GM19324 (cell line): Measurements from ENCODE around the gene KRT32.

Experiments used
- ATAC-seq: cut with Tn5 transposase; IDR thresholded peaks from one replicate; pipeline ENCODE4 v1.9.1; 2021; ENCODE audit warnings: mild to moderate bottlenecking, moderate library complexity; ENCODE audit not compliant: unreplicated experiment, low FRiP score

KRT32 gene

DNA sequence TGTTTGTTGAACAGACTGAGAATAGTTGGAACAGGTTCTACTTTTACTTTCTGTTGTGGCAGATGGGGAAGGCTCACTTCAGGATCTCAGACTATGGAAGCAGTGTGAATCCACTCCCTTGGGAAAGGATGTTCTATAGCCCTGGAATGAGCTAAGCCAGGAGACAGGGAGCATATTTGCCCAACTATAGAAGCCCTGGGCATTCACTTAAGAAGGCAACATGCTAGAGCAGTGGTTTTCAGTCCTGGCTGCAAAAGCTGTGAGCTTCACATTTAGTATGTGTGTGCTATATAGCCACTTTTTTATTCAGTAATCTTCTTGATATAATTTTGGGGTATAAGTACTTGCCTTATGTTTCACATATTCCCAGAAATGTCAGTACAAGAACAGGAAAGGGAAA lies 1.2 kb upstream of the KRT32 start:
- no peak for ATAC-seq

DNA sequence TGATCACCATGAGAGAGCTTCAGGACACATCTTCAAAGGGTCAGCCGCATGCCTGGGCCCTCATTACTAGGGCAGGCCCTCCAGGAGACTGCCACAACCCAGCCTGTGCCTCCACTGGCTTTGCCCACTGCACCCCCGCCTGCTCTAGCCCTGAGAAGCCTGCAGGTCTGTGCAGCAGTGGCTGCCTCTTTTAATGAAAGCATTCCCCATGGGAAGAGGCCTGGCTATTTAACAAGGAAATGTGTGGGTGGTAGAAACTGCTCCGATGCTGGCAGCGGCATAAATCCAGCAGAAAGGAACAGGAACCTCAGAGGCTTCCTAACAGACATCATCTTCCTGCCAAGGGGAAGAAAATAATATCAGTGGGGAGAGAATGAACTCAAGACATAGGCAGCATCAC lies 375 bp upstream of the KRT32 start:
- ATAC-seq = no peak

DNA sequence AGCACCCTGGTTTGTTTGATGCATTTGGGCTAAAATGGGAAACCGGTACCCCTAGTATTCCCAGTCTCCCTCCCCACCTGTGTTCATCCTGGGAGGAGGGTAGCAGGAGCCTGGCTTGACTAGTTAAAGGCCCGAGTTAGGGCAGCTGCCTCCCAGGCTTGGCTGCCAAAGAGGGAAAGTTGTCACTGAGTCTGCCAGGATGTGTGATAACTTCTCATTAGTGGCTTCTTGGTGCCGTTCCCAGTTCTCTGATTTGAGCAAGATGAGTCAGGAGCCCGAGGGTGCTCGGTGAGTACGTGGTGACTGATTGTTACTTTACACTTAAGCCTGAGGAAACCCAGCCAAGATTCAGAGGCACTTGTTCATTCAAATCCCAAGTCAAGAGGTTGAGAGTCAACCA lies 2.5 kb downstream of the KRT32 start:
- ATAC-seq = no peak

DNA sequence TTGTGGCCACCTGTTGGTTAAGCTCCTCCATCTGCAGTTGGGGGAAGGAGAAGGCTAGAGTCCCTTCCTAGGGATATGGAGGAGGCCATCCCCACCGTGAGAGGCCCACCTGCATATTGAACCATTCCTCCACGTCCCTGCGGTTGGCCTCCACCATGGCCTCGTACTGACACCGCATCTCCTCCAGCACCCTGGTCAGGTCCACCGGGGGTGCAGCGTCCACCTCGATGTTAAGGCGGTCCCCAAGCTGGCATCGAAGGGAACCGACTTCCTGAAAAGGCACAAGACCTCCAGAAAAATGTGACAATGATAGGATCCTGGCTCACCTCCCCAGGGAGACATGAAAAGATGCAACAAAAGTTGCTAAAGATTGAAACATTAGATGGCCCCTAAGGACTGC lies 3.0 kb downstream of the KRT32 start:
- no peak for ATAC-seq

DNA sequence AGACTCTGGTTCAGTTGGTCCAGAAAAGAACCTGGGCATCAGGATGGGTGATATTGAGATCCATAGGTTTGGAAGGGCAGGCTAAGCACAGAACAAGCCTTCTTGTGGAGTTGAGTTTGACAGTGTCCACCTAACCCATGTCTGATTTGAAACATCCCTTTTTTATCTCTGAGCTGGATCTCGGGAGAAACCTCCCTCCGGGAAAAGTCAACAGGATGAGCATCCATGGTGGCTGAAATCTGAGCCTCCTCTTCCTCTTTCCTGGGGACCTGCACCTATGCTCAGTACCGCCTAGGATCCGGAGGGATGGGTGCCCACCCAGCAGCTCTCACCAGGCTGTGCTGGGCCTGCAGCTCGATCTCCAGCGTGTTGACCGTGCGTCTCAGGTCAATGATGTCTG lies 3.4 kb downstream of the KRT32 start:
- no peak for ATAC-seq

DNA sequence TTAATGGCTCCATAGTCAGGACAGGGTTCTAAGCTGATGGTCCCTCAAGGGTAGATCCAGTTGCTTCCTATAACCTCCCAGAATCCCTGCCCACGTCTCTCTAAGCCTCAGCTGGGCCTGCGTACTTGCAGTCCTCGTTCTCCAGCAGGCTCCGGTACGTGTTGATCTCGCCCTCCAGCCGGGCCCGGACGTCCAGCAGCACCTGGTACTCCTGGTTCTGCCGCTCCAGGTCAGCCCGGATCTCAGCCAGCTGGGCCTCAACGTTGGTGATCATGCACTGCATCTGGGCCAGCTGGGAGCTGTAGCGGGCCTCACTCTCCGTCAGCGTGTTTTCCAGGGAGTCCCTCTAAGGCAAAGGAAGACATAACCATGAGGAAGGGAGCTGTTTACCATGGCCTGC lies 4.5 kb downstream of the KRT32 start:
- no peak for ATAC-seq

DNA sequence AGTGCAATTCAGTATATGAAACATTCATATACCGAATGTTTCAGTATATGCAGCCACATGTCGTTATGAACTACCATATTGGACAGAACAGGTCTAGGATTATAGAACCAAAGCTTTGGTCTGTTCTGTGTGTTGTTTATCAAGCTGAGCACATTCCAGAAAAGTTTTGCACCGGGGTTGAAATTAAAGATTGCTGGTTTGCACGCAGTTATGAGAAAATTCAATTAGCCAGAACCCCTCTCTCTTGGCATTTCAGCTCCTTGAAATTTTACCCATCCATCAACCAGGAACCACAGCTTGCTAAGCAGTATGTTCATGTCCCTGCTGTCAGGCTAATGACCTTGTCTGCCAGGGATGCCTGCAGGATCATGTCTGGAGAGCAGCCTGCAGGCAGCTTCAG lies 9.5 kb downstream of the KRT32 start:
- ATAC-seq = no peak

DNA sequence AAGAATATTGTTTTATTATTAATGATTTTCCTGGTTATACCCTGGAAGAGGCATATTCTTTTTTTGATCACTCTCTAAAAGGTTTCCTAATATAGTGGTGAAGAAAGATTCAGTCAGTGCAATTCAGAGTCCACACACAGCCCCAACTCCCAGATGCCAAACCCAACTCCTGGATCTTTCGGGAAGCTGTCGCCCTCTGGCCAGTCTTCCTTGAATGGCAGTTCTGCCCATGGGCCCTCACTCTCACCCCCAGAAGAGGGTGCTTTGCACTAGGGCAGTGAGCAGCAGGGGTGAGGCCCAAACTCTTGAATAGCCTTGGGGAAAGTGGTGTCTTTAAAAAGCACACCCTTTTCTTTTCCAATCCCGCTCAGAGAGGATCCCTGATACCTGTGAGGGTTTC lies 11.0 kb downstream of the KRT32 start:
- no peak for ATAC-seq

DNA sequence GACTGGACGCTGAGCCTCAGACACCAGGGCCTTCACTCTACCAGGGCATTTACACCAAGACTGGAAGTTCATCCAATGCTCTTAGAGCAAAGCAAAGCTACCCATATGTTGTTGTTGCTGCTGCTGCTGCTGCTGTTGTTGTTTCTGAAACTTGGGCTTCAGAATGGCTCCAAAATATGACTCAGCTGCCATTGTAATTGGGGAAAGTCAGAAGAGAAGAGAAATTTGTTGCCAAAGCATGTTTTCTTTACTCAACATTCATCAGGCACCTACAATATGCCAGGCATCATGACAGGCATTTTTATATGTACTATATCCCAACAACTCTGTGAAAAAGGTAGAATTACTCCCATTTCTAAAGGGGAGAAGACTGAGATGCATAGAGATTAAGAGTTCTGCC lies 11.9 kb downstream of the KRT32 start:
- no peak for ATAC-seq

DNA sequence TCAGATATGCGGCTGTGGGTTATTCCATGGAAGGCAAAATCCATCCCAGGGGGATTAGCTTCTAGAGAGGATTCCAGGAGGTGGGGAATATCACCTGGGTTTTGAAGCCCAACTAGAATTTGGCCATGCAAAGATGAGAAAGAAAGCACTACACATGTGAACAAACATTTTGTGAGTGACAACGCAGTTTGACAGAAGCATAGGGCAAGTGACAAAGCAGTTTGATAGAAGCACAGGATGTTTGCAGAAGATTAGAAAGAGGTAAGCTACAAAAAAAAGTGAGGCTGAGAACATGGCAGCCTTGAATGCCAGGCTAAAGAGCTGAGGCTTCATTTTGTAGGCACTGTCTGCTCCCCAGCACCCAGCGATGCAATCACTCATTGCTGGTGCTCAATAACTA lies 14.1 kb downstream of the KRT32 start:
- no peak for ATAC-seq

DNA sequence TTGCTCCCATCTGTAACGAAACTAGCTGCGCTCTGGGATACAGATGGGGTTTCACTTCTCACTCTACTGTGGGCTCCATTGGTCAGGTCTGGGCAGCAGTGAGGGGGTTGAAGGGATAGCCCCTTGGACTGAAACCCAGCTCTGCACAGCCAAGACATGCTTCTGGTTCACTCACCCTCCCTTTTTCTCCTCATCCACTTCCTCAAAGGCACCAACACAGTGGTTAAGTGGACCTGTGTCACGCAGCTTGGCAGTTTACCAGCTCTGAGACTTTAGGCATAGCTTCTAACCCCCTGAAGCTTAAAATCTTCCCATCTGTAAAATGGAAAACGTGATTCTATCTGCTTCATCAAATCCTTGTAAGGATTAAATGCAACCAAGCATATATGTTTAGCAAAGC lies 14.9 kb downstream of the KRT32 start:
- no peak for ATAC-seq

DNA sequence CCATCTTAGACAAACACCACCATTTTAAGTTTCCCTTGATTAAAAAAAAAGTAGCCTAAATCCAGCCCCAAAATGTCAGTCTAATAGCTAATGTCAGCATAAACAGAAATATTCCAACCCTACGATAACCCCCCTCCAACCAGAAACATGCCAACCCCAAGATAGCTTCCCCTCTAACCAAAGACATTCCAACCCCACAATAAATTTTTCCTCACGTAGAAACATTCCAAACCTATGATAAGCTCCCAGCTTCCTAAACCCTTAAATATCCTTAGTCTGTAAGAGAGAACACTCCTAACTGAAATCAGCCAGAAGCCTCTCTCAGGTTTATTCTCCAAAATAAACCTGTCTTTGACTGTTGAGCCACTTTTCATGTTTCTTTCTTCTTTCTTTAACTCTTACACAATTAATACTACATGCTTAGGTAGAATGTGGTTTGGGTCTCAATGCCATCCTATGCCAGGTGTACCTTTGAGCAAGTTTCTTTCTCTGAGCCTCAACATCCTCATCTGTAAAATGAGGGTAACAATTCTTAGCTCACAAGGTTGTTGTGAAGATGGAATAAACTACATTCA lies 15.9 kb downstream of the KRT32 start:
- ATAC-seq = no peak

DNA sequence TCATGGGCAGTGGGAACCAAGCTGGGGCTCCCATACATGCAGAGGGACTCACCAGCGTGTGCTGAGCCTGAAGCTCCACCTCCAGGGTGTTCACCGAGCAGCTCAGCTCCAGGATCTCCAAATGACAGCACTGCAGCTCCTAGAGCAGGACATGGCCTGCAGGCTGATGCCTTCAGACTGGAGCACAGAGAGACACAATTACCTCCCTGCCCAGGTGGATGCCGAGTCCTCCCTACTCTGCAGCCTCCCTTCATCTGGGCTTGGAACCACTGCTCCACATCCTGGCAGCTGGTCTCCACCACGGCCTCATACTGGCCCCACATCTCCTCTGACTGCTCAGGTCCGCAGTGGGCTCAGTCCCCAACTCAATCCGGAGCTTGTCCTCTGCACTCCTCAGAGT lies 18.2 kb downstream of the KRT32 start:
- no peak for ATAC-seq

DNA sequence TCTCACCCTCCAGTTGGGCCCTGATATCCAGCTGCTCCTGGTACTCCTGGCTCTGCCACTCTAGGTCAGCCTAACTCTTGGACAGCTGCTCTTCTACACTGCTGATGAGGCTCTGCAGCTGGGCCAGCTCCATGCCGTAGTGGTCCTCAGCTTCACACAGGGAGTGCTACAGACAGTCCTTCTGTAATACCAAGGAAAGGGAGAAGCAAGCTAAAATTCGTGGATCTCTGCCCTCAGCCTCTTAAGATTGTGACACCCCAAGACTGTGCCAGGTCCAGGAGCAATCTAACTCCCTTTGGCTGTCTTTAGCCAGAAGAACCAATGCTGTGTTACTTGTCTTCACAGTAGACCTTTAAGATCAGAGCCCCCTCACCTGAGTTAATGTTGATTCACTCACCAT lies 18.7 kb downstream of the KRT32 start:
- no peak for ATAC-seq

DNA sequence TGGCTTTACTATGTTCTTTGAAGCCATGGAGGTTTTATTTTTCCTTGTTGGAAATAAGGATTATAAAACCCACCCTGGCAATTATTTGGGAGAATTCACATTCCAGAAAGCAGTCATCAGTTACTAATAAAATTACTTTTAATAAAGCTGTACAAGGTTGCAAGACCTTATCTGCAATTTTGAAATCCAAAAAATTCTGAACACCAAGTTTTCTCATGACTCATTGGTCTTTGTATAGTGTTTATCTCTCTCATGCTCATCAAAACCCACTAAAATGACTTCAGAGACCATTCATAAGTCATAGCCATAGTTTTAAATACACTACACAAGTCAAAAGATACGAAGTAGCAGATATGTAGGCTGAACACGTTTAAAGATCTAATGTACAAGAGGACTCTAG lies 20.4 kb downstream of the KRT32 start:
- no peak for ATAC-seq

DNA sequence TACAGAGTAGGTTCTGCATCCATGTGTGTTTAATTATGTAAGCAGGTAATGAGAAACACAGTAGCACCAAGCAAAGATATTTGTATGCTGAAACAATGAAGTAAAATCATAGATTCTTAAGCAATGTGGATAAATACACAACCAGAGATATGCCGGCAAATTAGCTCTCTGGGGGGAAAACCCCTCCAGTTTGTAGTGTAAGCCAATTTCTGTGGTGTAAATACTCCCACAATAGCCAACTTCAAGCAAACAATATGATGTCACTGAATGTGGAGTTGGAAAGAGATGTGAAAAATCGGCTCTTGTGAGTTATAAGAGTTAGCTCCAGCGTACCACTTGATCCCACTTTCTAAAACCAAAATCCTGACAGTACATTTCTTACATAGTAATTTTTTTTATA lies 22.5 kb downstream of the KRT32 start:
- ATAC-seq = no peak

DNA sequence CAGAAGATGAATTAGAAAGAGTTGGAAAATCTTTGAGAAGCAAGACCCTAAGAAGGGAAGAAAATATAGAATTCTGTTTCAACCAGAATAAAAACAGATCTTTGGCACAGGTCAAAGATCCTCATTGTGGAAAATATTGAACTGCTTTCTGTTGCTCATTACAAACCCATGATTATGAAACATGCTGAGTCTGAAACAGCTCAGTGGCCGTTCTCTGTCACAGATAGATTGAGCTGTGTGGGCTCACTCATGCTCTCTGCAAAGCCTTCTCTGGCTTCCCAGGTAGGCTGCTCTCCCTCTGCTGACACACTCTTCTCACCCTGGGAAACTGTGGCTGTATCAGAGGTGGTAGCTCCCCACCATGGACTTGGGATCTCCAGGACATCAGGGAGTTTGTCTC lies 23.0 kb downstream of the KRT32 start:
- no peak for ATAC-seq

DNA sequence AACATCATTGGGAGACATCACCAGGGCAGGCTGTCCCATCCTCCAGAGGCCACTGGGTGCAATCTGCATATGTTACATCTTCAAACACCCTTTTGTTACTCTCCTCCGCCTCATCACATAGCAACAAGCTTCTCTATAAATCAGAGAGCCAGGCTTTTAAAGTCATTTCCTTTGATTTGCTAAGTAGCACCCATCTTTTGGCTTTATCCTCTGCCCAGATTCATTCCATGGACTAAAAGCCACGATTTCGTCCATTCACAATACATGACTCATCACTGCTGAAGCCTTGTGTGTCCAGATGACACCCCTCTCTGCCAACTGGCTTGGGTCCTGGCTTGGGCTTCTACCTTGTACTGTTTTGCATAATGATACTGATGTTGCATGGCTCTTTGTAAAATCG lies 24.4 kb downstream of the KRT32 start:
- ATAC-seq = no peak

DNA sequence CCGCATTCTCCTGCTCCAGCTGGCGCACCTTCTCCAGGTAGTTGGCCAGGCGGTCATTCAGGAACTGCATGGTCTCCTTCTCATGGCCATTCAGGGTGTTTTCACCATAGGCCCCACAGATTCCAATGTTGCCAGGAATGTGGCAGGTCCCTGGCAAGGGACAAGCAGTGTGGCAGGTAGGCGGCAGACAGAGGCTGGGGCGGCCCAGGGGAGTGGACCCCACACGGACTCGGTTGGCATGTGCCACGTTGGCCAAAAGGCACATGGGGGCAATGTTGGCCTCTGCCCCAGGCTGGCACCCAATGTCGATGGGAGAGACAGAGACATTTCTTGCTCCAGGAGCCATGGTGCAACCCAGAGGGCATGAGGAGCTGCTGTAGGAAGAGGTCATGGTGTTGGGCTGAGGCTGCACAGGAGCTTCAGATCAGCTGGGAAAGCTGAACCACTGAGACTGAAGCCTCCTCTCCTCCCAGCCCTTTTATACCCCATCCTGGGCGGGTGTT lies 26.6 kb downstream of the KRT32 start, which contains the start of gene KRT38:
Gene KRT38 (minus strand): TSS at position 453 of the 503 bp plus-strand sequence. CDS start 62 bp downstream, at position 391.
- no peak for ATAC-seq

DNA sequence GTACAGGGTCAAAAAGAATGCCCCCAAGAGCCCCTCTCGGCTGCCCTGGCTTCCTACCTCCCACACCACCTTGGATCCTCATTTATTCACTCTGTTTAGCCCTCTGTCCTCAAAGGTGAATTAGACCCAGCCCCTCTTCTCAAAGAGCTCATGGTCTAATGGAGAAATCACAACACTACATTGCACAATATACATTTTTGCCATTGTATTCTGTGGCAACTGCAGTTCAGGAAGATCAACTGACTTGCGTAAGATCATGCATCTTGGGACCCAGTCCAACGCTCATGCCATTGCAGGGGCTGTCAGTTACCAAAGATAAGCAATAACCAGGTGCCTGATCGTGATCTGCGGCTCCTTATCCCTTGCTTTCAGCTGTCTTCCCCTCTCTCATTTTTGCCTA lies 27.8 kb downstream of the KRT32 start:
- ATAC-seq = no peak

DNA sequence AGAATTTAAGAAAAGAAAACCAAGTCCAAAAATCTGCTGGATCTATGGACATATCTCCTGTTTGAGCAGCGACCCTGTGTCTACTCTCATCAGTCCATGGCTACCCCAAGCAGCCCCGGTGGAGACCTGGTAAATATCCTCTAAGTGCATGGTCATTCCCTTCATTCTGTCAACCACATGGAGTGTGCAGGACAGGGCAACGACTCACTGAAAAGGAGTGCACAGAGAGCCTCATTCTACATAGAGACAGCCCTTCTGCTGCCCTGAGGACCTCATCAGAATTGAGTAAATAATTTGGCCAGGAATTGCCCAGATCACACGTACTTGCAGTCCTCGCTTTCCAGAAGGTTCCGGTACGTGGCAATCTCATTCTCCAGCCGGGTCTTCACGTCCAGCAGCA lies 29.4 kb downstream of the KRT32 start:
- ATAC-seq = no peak

DNA sequence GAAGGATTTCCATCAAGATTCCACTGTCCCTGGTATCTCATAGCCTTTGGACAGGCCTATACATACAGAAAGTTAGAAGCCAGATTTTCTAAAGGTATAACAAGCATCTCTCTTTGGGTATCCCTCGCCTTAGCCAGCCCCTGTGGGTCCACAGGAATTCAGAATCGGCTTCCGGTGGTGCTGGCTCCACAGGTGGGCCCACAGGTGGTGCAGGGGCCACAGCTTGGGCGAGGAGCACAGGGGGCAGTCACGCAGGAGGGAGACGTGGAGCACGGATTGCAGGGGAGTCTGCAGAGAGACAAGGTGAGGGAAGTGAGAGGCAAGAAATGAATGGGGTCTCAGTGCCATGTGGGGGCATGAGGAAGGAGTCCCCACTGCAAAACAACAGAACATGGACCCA lies 29.9 kb downstream of the KRT32 start:
- no peak for ATAC-seq

DNA sequence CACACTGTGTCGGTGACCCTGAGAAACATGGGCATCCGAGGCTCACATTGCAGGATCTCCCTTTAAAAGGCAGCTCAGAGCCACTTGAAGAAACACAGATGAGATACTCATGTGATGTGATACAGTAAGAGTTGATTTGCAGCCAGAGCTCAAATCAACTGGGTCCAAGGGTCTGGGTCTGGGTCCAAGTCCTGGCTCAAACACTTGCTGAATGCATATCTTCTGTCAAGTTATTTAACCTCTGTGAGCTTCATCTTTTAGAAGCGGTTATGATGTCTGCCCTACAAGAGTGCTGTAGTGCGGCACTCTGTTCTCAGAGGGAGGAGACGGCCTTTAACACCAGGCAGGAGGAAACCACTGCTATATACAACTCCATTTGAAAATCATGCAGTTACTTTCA lies 32.8 kb downstream of the KRT32 start:
- no peak for ATAC-seq
